COR-L47 (cell line): Measurements from ENCODE around the gene WNT3.
"Not testable (repeated sequence)": the region's sequence is repeated elsewhere in the genome, so short reads cannot be mapped to it uniquely, and the experiment has no call there.

Experiments
- DNase-seq: peaks from one replicate; lab custom pipeline; 2025; lab: John Stamatoyannopoulos, UW

Gene WNT3

GRCh38 chr17:46785696-46786095, 32.8 kb downstream of the WNT3 start:
- DNase-seq = no peak

GRCh38 chr17:46783031-46783593, 35.4 kb downstream of the WNT3 start:
- no peak for DNase-seq

- DNase-seq = no peak
Measured at GRCh38 chr17:46782250-46782953, 36.1 kb downstream of the WNT3 start.

GRCh38 chr17:46780003-46780373, 38.5 kb downstream of the WNT3 start:
- DNase-seq = no peak

GRCh38 chr17:46777943-46778915, 40.3 kb downstream of the WNT3 start:
- no peak for DNase-seq

- no peak for DNase-seq
Measured at GRCh38 chr17:46776298-46777005, 42.0 kb downstream of the WNT3 start.

- DNase-seq = no peak
Measured at GRCh38 chr17:46774108-46774737, 44.3 kb downstream of the WNT3 start.

GRCh38 chr17:46773676-46774075, 44.8 kb downstream of the WNT3 start:
- no peak for DNase-seq

GRCh38 chr17:46773221-46773605, 45.3 kb downstream of the WNT3 start:
- no peak for DNase-seq

- peak; percentile 84 for DNase-seq
Measured at GRCh38 chr17:46772475-46773220, 45.8 kb downstream of the WNT3 start.

GRCh38 chr17:46771561-46772474, 46.7 kb downstream of the WNT3 start:
- no peak for DNase-seq

- DNase-seq = no peak
Measured at GRCh38 chr17:46770818-46771560, 47.5 kb downstream of the WNT3 start.

- DNase-seq = no peak
Measured at GRCh38 chr17:46770439-46770817, 48.1 kb downstream of the WNT3 start.

- no peak for DNase-seq
Measured at GRCh38 chr17:46769531-46770438, 48.7 kb downstream of the WNT3 start.

GRCh38 chr17:46768896-46769295, 49.6 kb downstream of the WNT3 start:
- DNase-seq = not testable (repeated sequence)

GRCh38 chr17:46768540-46768870, 50.0 kb downstream of the WNT3 start:
- no peak for DNase-seq

GRCh38 chr17:46766493-46767491, 51.7 kb downstream of the WNT3 start:
- DNase-seq = no peak
